Kidney epithelial cell (primary cell): Measurements from ENCODE around the gene KDM3B. TPM values are rescaled to one million over a fixed set of nuclear protein-coding genes. Genes with fewer than 3 reads are reported as not detected.

Experiments used
- DNase-seq: peaks from one replicate; pipeline ENCODE4 v3.0.0-alpha.2; 2010; ENCODE audit warnings: low read depth
- H3K27me3 ChIP-seq: 2 replicates; pipeline ENCODE4 v1.6.0; 2011; ENCODE audit warnings: low read length; ENCODE audit not compliant: control insufficient read depth, insufficient read depth
- H3K36me3 ChIP-seq: 2 replicates; pipeline ENCODE4 v1.5.1; 2011; ENCODE audit warnings: low read length; ENCODE audit not compliant: control insufficient read depth, insufficient read depth
- H3K4me3 ChIP-seq: 2 replicates; pipeline ENCODE4 v1.5.1; 2011; ENCODE audit warnings: low read depth, mild to moderate bottlenecking, control low read depth, low read length
- total RNA-seq: library from RNA; depleted of rRNA; stranded (reverse); fragments of >200 nt; gene quantifications from 2 replicates; pipeline ENCODE4 v1.2.3, GENCODE V29; 2015
- TF ChIP-seq, protein P1 (sequence below): IDR thresholded peaks from 2 replicates; pipeline ENCODE4 v1.5.1; 2011; ENCODE audit warnings: mild to moderate bottlenecking, moderate library complexity, low read length, control low read depth, inconsistent platforms; ENCODE audit not compliant: insufficient read depth, poor library complexity, severe bottlenecking

KDM3B gene
- total RNA-seq, 1 donor from 2014 or later, result 44.3 TPM

DNA sequence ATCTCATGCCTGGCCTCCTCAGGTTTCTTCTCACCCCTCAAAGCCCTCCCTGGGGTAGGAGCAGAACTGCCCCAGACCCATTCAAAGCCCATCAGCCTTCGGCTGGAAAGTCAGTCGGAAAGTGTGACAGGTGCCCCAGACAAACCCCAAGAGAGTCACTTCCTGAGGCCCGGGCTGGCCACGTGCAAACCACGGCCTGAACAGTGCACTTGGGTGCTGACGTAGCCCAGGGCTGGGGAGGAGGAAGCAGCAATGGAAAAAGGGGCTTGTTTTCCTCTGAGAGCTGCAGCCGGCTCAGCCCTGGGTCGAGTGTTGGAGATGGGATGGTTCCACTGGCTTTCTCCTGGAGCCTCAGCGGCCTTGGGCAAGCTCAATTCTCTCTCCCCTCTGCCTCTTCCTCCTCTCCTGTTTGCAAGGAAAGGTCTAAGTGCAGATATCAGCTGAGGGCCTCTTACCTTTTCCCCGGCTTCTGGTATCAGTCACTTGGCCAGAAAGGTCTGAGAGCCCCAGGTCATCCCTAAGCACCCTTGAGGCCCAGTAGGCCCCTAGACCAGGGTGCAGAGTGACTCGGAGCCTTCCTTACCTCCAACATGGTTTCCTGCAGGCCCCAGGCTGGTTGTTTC lies 106.9 kb downstream of the KDM3B start:
- TF ChIP-seq, protein P1, sequence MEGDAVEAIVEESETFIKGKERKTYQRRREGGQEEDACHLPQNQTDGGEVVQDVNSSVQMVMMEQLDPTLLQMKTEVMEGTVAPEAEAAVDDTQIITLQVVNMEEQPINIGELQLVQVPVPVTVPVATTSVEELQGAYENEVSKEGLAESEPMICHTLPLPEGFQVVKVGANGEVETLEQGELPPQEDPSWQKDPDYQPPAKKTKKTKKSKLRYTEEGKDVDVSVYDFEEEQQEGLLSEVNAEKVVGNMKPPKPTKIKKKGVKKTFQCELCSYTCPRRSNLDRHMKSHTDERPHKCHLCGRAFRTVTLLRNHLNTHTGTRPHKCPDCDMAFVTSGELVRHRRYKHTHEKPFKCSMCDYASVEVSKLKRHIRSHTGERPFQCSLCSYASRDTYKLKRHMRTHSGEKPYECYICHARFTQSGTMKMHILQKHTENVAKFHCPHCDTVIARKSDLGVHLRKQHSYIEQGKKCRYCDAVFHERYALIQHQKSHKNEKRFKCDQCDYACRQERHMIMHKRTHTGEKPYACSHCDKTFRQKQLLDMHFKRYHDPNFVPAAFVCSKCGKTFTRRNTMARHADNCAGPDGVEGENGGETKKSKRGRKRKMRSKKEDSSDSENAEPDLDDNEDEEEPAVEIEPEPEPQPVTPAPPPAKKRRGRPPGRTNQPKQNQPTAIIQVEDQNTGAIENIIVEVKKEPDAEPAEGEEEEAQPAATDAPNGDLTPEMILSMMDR, result no peak
- Histone ChIP-seq H3K4me3 (no peak overlapping the region), H3K27me3 (no peaks in the 10 kb centered on the region), H3K36me3 (no peaks in the 10 kb centered on the region)
- no peak for DNase-seq

- no peak for DNase-seq
- Histone ChIP-seq H3K4me3 (no peak overlapping the region), H3K27me3 (no peaks in the 10 kb centered on the region), H3K36me3 (no peaks in the 10 kb centered on the region)
- TF ChIP-seq, protein P1, result no peak
Observed at GRCh38 chr5:138460032-138460693, 107.7 kb downstream of the KDM3B start.

DNA sequence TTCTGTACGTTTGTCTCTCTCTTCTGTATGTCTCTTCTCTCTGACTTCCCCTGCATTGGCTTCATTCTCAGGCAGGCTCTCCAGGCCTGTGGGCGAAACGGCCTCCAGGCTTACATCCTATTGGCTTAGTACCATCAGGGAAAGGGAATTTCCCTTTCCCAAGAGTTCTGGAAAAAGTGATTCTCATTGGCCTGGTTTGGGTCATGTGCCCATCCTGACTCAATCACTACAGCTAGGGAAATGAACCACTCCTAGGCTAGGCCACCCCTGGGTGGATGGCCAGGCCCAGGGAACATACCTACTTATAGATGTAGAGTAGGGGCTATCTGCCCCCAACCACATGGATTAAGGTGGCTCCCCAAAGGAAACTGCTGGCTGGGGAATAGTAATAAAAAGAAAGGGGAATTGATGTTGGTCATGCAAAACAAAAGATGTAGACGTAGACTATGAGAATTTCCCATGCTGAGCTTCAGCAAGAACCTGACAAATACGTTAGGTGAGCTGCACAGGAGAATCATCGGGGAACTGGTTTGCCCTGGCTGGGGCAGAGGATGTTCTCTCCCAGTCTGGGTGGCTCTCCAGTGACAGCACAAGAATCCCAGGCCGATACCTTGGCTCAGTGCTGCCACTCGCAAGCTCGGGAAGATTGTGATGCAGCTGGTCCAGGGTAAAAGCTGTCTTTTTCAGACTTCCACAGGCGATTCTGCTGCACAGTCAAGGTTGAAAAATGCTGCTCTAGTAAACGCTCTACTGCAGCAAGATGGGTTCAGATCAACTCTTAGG lies 109.0 kb downstream of the KDM3B start:
- H3K4me3 ChIP-seq, result no peak overlapping the region
- H3K36me3 ChIP-seq, result no peaks in the 10 kb centered on the region
- TF ChIP-seq, protein P1, result no peak
- no peak for DNase-seq
- H3K27me3 ChIP-seq, result no peaks in the 10 kb centered on the region

- DNase-seq, result no peak
- no peaks in the 10 kb centered on the region for H3K27me3 ChIP-seq
- peaks cover 3% of the 10 kb centered on the region for H3K36me3 ChIP-seq
- TF ChIP-seq, protein P1, result peak; percentile 19
- H3K4me3 ChIP-seq, result peak overlapping the region; percentile 73
Observed at GRCh38 chr5:138463419-138464007, 111.0 kb downstream of the KDM3B start.

DNA sequence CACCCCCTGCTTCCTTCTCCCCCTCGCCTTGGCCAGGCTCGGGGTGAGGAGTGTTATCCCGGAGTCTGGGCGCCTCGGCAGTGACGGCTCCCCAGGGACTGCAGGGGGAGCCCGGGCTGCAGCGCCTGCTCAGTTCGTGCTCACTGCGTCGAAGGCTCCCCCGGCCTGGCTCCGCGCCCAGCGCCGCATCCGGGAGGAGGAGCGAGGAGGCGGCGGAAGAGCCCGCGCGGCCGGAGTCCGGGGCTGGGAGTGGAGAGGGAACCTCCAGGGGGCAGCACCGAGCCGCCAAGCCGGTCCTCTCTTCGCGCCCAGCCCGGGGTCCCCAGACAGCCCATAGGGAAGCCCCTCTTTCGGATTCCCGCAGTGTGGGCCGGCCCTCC lies 111.5 kb downstream of the KDM3B start:
- peak; percentile 61 for DNase-seq
- Histone ChIP-seq H3K4me3 (peak overlapping the region; percentile 73), H3K36me3 (peaks cover 3% of the 10 kb centered on the region), H3K27me3 (no peaks in the 10 kb centered on the region)
- TF ChIP-seq, protein P1, result peak; percentile 65
